Measurements from ENCODE around the gene ZBTB24.
"Not testable (repeated sequence)": the region's sequence is repeated elsewhere in the genome, so short reads cannot be mapped to it uniquely, and the experiment has no call there.

ZBTB24 gene

GRCh38 chr6:109465772-109466171 is 17.2 kb downstream of the ZBTB24 start:
- no peak for FAIRE-seq
- TF ChIP-seq CTCF (IDR thresholded peaks at IDR 0.05; ENCODE audit: insufficient read depth, missing control alignments) = no peak
- no peak for DNase-seq (ENCODE audit: insufficient read length, low spot score)

GRCh38 chr6:109461733-109462526 is 21.1 kb downstream of the ZBTB24 start:
- no peak for TF ChIP-seq CTCF (IDR thresholded peaks at IDR 0.05; ENCODE audit: insufficient read depth, missing control alignments)
- DNase-seq (ENCODE audit: insufficient read length, low spot score) (no peak), FAIRE-seq (no peak)

GRCh38 chr6:109461205-109461604 is 21.8 kb downstream of the ZBTB24 start:
- DNase-seq (ENCODE audit: insufficient read length, low spot score); FAIRE-seq: not testable (repeated sequence)

GRCh38 chr6:109460161-109460829 is 22.7 kb downstream of the ZBTB24 start:
- TF ChIP-seq CTCF (IDR thresholded peaks at IDR 0.05; ENCODE audit: insufficient read depth, missing control alignments) = no peak
- DNase-seq (ENCODE audit: insufficient read length, low spot score) = no peak
- no peak for FAIRE-seq

- no peak for TF ChIP-seq CTCF (IDR thresholded peaks at IDR 0.05; ENCODE audit: insufficient read depth, missing control alignments)
- DNase-seq (ENCODE audit: insufficient read length, low spot score) = no peak
- no peak for FAIRE-seq
Measured at GRCh38 chr6:109458774-109459531, 24.1 kb downstream of the ZBTB24 start.

GRCh38 chr6:109457562-109457996 is 25.4 kb downstream of the ZBTB24 start:
- TF ChIP-seq CTCF (IDR thresholded peaks at IDR 0.05; ENCODE audit: insufficient read depth, missing control alignments) = no peak
- FAIRE-seq (no peak), DNase-seq (ENCODE audit: insufficient read length, low spot score) (no peak)

- DNase-seq (ENCODE audit: insufficient read length, low spot score) (no peak), FAIRE-seq (no peak)
- TF ChIP-seq CTCF (IDR thresholded peaks at IDR 0.05; ENCODE audit: insufficient read depth, missing control alignments) = no peak
Measured at GRCh38 chr6:109456710-109457561, 26.1 kb downstream of the ZBTB24 start.

Measured in D721Med (cell line).